ENCODE data around the gene OLFM4.

OLFM4 gene

DNA sequence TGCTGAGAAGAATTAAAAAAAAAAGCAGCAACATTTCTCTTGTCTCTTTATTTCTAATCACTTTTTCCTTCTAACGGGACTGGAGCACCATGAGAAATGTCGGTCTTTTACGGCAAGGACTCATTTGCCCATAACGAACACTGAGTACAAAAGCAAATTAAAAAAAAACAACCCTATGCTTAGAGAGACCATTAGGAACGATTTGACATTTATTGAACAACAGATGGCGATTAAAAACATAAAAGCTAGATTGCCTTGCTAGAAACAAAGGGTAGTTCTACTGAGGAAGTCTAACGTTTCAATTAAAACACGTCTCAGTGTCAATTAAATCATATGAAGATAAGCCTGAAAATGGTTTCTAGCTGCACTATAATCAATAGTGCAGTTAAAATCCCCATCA, 51.1 kb downstream of the OLFM4 start:
- TF ChIP-seq, protein P1, sequence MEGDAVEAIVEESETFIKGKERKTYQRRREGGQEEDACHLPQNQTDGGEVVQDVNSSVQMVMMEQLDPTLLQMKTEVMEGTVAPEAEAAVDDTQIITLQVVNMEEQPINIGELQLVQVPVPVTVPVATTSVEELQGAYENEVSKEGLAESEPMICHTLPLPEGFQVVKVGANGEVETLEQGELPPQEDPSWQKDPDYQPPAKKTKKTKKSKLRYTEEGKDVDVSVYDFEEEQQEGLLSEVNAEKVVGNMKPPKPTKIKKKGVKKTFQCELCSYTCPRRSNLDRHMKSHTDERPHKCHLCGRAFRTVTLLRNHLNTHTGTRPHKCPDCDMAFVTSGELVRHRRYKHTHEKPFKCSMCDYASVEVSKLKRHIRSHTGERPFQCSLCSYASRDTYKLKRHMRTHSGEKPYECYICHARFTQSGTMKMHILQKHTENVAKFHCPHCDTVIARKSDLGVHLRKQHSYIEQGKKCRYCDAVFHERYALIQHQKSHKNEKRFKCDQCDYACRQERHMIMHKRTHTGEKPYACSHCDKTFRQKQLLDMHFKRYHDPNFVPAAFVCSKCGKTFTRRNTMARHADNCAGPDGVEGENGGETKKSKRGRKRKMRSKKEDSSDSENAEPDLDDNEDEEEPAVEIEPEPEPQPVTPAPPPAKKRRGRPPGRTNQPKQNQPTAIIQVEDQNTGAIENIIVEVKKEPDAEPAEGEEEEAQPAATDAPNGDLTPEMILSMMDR (IDR thresholded peaks at IDR 0.05; ENCODE audit: insufficient read depth, missing control alignments): no peak
- no peak for DNase-seq (ENCODE audit: insufficient read length, low spot score)
- FAIRE-seq: no peak

DNA sequence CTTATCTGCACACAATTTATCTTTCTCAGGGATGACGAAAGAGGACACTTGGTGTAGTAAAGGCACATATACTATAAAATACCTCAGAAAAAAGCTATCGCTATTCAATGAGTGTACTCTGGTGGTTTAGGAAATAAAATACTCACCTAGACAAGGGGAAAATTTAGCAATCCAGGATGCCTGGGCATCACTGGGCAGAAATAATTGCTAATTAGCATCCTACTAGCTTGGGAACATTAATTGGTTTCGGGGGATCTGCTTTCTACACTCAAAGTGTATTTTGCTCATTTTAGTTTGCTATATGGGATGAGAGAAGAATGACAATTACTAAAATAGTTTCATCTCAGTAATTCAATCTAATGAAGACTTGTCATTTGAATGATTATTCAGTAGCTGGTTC, 60.3 kb downstream of the OLFM4 start:
- FAIRE-seq (no peak), DNase-seq (ENCODE audit: insufficient read length, low spot score) (no peak)
- TF ChIP-seq, protein P1 (IDR thresholded peaks at IDR 0.05; ENCODE audit: insufficient read depth, missing control alignments): no peak

DNA sequence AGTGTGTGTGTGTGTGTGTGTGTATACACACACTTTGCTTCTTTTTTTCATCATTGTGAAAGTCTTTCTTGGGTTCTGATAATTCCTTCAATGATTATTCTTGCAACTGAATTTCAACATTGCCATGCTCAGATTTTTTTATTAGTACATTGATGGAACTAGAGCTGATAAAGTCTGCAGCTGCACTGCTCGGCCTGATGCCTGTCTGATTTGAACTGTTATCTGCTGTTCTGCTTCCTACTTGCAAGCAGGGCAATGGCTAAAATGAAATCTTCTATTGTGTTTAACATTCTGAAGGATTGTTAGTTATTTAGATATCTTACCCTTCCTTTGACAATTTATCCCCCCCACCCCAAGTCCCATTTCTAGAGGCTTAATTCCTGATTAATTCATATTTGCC, 61.3 kb downstream of the OLFM4 start:
- no peak for DNase-seq (ENCODE audit: insufficient read length, low spot score)
- TF ChIP-seq, protein P1 (IDR thresholded peaks at IDR 0.05; ENCODE audit: insufficient read depth, missing control alignments): no peak
- FAIRE-seq: no peak

DNA sequence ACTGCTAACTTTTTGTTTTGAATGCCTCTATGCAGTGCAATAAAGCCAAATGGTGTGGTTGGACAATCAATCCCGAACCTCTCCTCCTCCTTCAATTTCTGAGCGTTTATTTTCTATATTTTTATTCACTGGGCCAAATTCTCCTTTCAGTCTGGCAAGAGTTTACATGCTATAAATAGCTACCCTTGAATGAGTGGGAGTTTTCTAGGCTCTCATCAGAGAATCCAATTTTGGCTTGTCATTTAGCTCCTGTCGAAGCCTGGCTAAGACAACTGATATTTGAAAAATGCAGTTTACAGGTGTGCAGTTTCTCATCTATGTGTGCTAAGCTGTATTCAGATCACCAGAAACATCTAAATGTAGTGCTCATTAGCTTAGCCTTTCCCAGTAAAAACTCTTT, 61.8 kb downstream of the OLFM4 start:
- DNase-seq (ENCODE audit: insufficient read length, low spot score) (no peak), FAIRE-seq (no peak)
- TF ChIP-seq, protein P1 (IDR thresholded peaks at IDR 0.05; ENCODE audit: insufficient read depth, missing control alignments): no peak

DNA sequence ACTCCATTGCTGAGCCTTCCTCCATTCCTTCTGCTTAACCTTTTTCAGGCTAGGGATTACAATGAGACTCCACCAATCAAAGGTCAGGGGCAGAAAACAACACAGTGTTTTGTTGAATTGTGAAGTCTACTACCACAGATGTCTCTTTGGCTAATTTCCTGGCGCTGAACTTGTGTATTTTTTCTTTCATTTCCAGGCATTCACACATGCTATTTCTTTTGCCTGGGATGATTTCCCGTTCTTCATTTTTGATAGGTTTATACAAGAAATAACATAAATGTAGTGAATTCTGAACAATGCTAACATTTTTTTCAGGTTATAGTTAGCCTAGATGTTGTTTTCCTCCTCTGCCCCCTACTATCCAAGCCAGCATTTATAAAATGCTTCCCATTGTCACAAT, 64.3 kb downstream of the OLFM4 start:
- TF ChIP-seq, protein P1 (IDR thresholded peaks at IDR 0.05; ENCODE audit: insufficient read depth, missing control alignments): no peak
- DNase-seq (ENCODE audit: insufficient read length, low spot score) (no peak), FAIRE-seq (no peak)

DNA sequence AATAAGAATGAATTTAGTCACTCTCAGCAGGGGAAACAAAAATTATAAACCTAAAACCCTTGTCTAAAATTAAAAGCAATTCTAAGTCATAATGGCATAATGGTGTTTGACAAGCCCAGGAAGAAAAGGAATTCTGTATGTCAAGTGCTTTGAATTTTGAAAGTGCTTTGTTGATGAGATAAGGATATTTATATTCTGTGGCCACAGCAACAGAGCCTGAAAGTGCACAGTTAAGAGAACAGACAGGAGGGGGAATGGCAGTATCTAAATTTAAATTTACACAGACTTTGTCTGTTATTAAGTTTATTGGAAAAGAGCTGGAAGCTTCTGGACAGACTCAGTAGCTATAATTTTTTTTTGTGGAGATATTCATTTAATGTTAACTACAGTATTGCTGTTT, 69.8 kb downstream of the OLFM4 start:
- TF ChIP-seq, protein P1 (IDR thresholded peaks at IDR 0.05; ENCODE audit: insufficient read depth, missing control alignments): no peak
- FAIRE-seq (no peak), DNase-seq (ENCODE audit: insufficient read length, low spot score) (no peak)

DNA sequence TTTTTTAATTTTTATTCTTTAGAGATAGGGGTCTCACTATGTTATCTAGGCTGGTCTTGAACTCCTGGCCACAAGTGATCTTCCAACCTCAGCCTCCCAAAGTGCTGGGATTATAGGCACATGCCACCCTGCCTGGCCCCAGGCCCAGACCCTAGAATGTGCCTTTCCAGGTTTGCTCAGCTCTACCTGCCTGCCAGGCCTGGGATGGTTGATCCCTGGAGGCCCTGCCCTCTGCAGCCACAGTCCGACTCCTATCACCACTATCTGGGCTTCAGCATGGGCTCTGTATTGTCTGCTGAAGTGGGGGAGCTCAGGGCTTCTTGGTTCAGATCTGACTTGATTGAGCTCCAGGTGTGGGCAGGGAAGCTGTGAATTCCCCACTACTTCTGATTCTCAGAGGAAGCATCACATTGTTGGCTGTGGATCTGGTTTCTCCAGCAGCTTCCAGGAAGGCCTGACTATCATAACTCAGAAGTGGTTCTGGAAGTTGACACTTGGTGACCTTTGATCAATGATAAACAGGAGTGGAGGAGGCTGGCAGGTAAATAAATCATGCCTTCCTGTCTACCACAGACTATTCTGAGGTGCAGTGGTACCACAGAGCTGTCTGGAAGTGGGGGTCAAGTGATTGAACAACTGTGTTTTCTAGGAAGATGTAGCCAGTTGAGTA, 71.9 kb downstream of the OLFM4 start:
- TF ChIP-seq, protein P1 (IDR thresholded peaks at IDR 0.05; ENCODE audit: insufficient read depth, missing control alignments): no peak
- no peak for FAIRE-seq
- no peak for DNase-seq (ENCODE audit: insufficient read length, low spot score)
